GM21576 (cell line): ENCODE measurements around the gene MRPL30.
"Not testable (repeated sequence)": the region's sequence is repeated elsewhere in the genome, so short reads cannot be mapped to it uniquely, and the experiment has no call there.

ENCODE experiments used
- ATAC-seq: cut with Tn5 transposase; IDR thresholded peaks from one replicate; pipeline ENCODE4 v1.9.1; 2021; ENCODE audit warnings: mild to moderate bottlenecking, moderate library complexity; ENCODE audit not compliant: unreplicated experiment

The MRPL30 gene

DNA sequence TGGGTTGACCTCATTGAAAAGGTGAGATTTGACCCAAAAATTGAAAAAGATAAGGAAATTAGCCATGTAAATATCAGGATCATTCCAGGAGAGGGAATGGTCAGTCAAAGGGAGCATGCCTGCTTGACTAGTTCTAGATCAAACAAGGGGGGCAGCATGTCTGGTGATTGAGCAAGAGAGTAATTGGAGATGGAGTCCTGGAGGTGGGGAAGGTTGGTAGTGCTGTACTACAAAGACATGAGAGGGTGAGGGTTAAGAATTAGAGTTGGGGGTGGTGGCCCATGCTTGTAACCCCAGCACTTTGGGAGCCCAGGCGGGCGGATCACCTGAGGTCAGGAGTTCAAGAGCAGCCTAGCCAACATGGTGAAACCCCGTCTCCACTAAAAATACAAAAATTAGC, 2.0 kb downstream of the MRPL30 start:
- no peak for ATAC-seq

DNA sequence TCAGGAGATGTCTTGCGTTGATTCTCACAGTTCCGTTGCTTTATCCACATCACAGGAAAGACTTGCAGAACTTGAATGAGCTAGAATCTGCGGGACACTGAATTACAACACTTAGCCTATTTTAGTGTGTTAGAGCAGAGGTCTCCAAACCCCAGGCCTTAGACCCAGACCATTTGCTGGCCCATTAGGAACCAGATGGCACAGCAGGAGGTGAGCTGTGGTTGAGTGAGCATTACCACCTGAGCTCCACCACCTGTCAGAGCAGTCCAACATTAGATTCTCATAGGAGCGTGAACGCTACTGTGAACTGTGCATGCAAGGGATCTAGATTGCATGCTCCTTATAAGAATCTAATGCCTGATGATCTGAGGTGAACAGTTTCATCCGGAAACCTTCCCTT, 3.8 kb downstream of the MRPL30 start:
- ATAC-seq = no peak

DNA sequence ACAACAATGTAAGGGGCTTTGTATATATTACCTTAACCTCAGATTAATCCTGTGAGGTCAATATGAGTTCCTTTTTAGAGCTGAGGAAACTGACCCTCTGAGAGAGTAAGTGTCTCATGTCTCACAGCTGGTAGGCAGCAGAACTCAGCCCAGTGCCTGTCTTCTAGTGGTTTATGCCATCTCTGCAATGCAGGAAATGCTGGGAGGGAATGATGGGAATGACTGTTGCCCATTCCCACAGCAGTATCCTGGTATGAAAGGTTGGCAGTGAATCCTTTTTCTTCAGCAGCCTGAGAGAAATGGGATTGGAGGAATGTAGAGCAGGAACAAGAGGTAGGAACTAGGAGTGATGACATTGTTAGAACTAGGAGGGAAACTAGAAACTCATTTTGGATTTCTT, 6.0 kb downstream of the MRPL30 start:
- ATAC-seq = no peak

DNA sequence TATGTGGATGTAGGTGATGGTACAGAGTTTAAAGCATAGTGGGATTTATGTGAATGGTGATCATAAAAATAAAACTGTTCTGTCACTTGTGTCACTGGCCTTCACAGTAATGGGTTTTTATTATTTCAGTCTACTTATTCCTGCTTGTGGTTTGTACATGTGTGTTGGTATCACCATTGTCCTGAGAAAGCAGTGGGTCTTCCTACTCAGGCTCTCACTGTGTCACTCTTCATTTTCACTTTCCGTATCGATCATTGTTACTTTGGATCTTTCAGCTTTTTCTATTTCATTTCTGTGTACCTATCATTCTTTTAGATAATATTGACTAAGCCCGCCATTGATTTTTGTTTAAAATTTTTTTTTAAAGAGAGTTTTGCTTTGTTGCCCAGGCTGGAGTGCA, 7.4 kb downstream of the MRPL30 start:
- ATAC-seq = no peak

DNA sequence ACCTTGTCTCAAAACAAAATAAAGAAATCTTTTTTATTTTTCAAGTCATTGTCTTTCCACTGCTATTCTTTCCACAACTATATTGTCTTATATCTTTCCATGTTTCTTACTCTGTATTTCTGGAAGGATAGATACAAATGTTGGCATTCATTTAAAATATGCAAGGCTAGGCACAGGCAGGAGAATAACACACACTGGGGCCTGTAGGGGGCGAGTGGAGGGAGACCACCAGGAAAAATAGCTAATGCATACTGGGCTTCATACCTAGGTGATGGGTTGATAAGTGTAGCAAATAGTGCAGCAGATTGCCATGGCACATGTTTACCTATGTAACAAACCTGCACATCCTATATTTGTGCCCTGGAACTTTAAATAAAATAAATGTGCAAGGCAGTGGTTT, 9.6 kb downstream of the MRPL30 start:
- ATAC-seq = no peak

DNA sequence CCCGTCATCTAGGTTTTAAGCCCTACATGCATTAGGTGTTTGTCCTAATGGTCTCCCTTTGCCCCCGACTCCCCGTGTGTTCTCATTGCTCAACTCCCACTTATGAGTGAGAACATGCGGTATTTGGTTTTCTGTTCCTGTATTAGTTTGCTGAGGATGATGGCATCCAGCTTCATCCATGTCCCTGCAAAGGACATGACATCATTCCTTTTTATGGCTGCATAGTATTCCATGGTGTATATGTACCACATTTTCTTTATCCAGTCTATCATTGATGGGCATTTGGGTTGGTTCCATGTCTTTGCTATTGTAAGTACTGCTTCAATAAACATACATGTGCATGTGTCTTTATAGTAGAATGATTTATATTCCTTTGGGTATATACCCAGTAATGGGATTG, 11.4 kb downstream of the MRPL30 start:
- not testable (repeated sequence) for ATAC-seq

DNA sequence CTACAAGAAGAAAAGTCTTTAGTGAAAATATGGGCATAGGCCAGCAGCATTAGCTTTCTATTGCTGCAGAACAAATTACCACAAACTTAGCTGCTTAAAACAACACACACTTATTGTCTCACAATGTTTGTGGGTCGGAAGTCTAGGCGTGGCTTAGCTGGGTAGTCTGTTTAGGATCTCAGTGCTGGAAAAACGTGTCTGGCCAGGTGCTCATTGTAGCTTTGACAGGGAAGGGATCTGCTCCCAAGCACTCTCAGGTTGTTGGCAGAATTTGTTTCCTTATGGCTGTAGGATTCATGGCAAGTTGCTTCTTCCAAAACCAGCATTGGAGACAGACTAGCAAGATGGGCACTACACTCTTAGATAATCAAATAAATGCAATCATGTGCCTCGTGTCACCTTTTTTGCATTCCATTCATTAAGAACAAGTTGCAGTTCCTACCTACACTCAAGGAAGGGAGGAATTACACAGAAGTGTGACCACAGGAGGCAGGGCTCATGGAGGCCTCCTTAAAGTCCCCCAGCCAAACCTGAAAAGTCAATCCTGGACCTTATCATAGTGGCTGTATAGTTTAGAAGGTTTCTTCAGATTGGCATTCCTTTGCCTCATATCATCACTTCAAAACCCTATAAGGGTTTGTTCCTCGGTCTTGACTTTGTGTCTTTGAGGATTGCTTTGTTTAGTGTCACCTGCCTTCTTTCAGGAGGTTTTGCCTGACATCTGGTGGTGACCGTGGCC, 17.3 kb downstream of the MRPL30 start:
- no peak for ATAC-seq

DNA sequence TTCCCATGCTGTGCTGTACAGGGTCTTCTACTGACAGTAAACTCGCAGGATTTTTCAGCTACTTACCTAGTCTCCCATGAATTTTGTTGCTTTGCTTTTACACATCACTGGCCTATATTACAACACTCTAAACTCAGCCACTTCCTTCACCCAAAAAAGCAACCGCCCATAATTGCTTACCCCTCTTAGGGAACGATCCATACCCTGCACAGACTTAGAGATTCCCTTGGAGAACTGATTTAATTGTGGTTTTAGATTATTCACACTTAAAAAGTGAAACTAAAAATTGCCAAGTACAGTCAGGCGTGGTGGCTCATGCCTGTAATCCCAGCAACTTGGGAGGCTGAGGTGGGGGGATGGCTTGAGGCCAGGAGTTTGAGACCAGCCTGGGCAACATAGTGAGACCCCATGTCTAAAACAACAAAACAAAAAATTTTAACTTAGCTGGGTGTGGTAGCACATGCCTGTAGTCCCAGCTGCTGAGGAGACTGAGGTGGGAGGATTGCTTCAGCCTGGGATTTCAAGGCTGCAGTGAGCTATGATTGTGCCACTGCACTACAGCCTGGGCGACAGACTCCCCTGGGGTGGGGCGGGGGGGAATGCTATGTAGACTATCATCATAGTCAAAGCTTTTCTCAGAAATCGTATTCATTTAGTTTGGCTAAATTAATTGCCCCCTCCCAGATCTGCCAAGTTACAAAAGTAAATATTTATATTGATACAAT, 19.3 kb downstream of the MRPL30 start:
- ATAC-seq = no peak

DNA sequence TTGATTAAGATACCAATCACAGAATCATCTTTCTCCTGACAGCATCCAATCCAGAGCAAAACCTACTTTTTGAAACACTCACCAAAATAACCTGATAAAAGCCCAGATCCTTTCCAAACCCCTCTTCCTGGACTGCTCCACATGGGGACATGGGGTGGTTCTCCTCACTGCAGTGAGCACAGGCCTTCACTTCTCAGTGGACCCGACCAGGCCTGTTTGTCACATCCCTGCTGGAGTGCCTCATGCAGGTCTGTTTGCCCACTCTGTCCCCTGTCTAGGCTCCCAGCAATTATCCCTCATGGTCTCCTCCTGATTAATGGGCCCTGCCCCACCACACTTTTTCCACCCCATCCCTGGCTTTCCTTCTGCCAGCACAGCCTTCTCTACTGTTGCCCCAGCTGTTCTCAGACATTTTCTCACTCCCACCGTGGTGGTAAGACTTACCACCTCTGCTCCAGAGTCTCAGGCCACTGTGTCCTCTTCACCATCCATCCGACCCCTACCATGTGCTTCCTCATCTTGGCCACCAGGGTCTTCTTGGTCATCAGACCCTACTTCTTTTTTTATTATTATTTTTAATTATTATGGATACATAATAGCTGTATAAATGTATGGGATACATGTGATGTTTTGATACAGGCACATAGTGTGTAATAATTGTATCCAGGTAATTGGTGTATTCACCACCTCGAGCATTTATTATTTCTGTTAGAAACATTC, 21.1 kb downstream of the MRPL30 start:
- ATAC-seq = no peak

DNA sequence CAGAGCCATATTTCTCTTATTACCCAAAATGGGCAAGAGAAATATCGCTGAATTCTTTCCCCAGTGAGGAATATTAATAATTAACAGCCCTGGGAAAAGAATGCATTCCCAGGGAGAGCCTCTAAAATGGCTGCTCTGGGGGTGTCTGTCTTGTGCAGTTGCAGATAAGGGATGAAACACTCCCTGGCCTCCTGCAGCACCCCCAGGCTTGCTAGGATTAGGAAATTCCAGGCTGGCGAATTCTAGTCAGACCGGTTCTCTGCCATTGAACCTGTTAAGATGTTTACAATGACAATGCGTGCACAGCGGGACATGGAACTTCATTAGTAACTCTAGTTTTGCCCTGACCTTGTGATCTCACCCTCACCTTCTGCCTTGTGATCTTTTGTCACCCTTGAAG, 24.5 kb downstream of the MRPL30 start:
- ATAC-seq = no peak

DNA sequence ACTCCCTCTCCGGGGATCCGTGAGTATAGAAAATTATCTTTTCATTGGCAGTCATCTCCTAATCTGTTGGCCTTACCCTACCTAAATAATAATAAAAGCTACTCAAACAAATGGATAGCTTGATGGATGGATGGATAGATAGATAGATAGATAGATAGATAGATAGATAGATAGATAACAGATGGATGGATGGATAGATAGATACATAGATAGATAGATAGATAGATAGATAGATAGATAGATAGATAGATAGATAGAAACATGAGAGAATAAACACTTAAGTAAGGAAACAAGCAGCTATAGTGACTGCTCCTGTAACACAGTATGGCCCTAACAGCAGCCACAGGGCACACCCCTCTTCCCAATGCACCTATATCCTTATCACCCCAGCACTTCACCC, 35.1 kb downstream of the MRPL30 start:
- no peak for ATAC-seq

DNA sequence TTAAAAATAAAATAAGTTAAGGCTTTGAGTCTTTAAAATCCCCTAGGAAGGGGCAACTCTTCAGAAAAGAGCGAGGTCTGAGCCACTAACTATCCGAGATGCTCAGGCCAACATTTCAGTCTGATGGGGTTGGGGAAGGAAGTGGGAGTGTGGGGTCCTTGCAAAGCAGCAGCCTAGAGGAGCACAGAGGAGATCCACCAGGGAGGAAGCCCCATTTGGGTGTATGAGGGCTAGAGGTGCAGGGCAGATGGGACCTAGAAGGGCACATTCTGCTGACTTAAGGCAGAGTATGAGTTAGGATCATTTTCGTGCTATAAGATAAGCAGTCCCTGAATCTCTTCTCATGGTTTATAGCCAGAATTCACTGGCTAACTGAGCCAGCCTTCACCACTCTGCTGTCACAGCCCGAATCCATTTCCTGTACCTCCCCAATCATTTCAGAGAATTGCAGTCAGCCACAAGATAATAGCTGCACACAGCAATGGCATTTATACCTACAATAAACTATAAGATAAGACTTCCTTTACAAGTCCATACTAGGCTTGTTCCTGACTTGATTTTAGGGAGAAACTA, 37.0 kb downstream of the MRPL30 start:
- ATAC-seq = no peak

DNA sequence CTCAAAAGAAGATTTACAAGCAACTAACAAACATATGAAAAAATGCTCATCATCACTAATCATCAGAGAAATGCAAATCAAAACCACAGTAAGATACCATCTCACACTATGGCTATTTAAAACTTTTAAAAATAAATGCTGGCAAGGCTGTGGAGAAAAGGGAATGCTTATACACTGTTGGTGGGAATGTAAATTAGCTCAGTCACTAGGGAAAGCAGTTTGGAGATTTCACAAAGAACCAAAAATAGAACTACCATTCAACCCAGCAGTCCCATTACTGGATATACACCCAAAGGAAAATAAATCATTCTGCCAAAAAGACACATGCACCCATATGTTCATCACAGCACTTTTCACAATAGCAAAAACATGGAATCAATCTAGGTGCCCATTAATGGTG, 52.2 kb downstream of the MRPL30 start:
- not testable (repeated sequence) for ATAC-seq

DNA sequence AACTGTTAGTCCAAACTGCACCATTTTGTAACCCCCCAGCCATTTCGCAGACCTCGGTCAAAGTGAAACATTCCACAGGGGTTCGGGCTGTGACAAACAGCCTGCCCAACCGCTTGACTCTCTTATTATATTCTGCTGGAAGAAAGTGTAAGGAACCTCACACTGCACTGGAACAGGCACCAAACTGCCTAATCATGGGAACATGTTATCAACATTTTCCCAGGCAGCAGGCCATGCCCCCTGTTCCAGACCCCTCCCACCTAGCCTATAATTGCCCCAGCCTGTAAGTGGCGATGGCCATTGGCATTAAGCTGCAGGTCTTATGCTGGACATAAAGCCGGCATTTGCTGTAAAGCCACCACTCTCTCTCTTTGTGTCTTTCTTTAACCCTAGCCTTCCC, 57.6 kb downstream of the MRPL30 start:
- no peak for ATAC-seq

DNA sequence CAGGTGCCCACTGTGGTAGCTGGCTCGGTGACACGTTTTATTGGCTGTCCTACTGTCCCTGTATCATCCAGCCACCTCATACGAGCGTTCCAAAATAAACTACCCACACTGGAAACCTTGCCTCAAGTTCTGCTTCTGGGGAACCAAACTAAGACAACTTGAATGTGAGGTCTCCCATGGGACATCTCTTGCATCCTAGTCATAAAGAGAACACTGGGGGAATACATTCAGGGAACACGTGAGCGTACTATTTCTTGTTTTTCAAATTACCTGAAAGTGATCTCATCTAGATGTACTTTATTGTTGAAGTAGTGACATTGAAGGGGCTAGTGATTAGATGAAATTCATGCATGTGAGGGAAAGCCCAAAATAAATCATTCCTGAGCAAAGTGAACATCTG, 59.4 kb downstream of the MRPL30 start:
- no peak for ATAC-seq

DNA sequence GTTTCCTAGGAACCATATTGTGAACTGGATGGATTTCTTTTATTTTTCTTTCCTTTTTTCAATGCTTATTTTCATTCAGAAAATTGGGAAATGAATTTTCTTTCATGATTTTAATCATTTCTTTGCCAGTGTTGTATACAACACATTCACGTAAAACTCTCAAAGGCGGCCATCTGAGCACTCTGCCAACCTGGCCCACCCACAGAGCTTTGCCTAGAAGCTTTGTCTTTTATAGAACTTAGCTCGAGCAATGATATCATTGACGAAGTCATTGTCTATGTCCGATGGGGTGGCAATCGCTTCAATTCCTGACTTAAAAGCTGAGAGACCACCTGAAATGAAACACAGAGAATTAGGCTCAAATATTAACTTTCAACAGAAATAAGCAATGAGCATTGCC, 61.2 kb downstream of the MRPL30 start:
- no peak for ATAC-seq
